H7 (cell line): ENCODE data around the gene ATP2A2. TPM values are rescaled to one million over a fixed set of nuclear protein-coding genes. Genes with fewer than 3 reads are reported as not detected.
"Not testable (repeated sequence)": the region's sequence is repeated elsewhere in the genome, so short reads cannot be mapped to it uniquely, and the experiment has no call there.

Experiments used
- DNase-seq: peaks from one replicate; pipeline ENCODE4 v3.0.0; 2012
- H3K27me3 ChIP-seq: 2 replicates; pipeline ENCODE4 v1.6.0; 2011; ENCODE audit warnings: mild to moderate bottlenecking, low read length; ENCODE audit not compliant: control insufficient read depth, insufficient read depth
- H3K36me3 ChIP-seq: replicated peaks from 2 replicates; pipeline ENCODE4 v1.5.1; 2011; ENCODE audit warnings: low read length; ENCODE audit not compliant: control insufficient read depth, insufficient read depth
- H3K4me3 ChIP-seq: 2 replicates; pipeline ENCODE4 v1.5.1; 2011; ENCODE audit warnings: low read depth, mild to moderate bottlenecking, control low read depth, low read length, moderate library complexity; ENCODE audit not compliant: insufficient read depth
- total RNA-seq: library from RNA; depleted of rRNA; stranded (reverse); fragments of >200 nt; shearing (Covaris generic); gene quantifications from 2 replicates; pipeline ENCODE4 v1.2.3, GENCODE V29; 2014; rRNA removed

Gene ATP2A2
- total RNA-seq, 1 experiment from 2014 or later = 98.7 TPM

- peak; percentile 41 for DNase-seq
- H3K36me3 ChIP-seq = peaks cover 32% of the 10 kb centered on the region
Observed at GRCh38 chr12:110372056-110372425, 91.0 kb downstream of the ATP2A2 start.

GRCh38 chr12:110373025-110373424, 92.0 kb downstream of the ATP2A2 start:
- H3K27me3 ChIP-seq = no peaks in the 10 kb centered on the region
- H3K4me3 ChIP-seq = no peak overlapping the region
- DNase-seq = no peak
- H3K36me3 ChIP-seq = peaks cover 39% of the 10 kb centered on the region

More at GRCh38 chr12:110372056-110372425, 91.0 kb downstream of the ATP2A2 start:
- Histone ChIP-seq H3K4me3 (no peak overlapping the region), H3K27me3 (no peaks in the 10 kb centered on the region)

- Histone ChIP-seq H3K27me3 (no peaks in the 10 kb centered on the region), H3K36me3 (peaks cover 41% of the 10 kb centered on the region), H3K4me3 (no peak overlapping the region)
- DNase-seq = no peak
Observed at GRCh38 chr12:110373425-110373824, 92.4 kb downstream of the ATP2A2 start.

GRCh38 chr12:110373962-110374611, 93.0 kb downstream of the ATP2A2 start:
- H3K4me3 ChIP-seq = no peak overlapping the region
- DNase-seq = no peak
- no peaks in the 10 kb centered on the region for H3K27me3 ChIP-seq
- peaks cover 43% of the 10 kb centered on the region for H3K36me3 ChIP-seq

GRCh38 chr12:110378131-110378790, 97.2 kb downstream of the ATP2A2 start:
- H3K4me3 ChIP-seq, DNase-seq, H3K27me3 ChIP-seq: not testable (repeated sequence)
- peaks cover 55% of the 10 kb centered on the region for H3K36me3 ChIP-seq

GRCh38 chr12:110379197-110379596, 98.2 kb downstream of the ATP2A2 start:
- DNase-seq = no peak
- Histone ChIP-seq H3K27me3 (no peaks in the 10 kb centered on the region), H3K4me3 (no peak overlapping the region), H3K36me3 (peaks cover 47% of the 10 kb centered on the region)

GRCh38 chr12:110379631-110380030, 98.6 kb downstream of the ATP2A2 start:
- no peak for DNase-seq
- Histone ChIP-seq H3K4me3 (no peak overlapping the region), H3K36me3 (peaks cover 43% of the 10 kb centered on the region), H3K27me3 (no peaks in the 10 kb centered on the region)

GRCh38 chr12:110382683-110383082, 101.6 kb downstream of the ATP2A2 start:
- no peak for DNase-seq
- H3K36me3 ChIP-seq = peaks cover 44% of the 10 kb centered on the region

More at GRCh38 chr12:110382683-110383082, 101.6 kb downstream of the ATP2A2 start:
- Histone ChIP-seq H3K4me3 (no peak overlapping the region), H3K27me3 (no peaks in the 10 kb centered on the region)

Other genes with a start within 250 kb of the ATP2A2 start
- gene C12orf76, start 232.7 kb upstream of the ATP2A2 start, total RNA-seq = 14.9 and 31.0 TPM in 2 replicates
- gene IFT81, start 156.9 kb upstream of the ATP2A2 start, total RNA-seq = 7.0 and 11.3 TPM in 2 replicates
- 77.3 and 90.4 TPM in 2 replicates for gene ANAPC7, start 122.5 kb downstream of the ATP2A2 start, total RNA-seq
- 237 and 256 TPM in 2 replicates for gene ARPC3, start 169.1 kb downstream of the ATP2A2 start, total RNA-seq
- 32.7 and 37.5 TPM in 2 replicates for gene GPN3, start 187.0 kb downstream of the ATP2A2 start, total RNA-seq
- 22.4 and 34.7 TPM in 2 replicates for gene FAM216A, start 187.6 kb downstream of the ATP2A2 start, total RNA-seq
- gene VPS29, start 220.9 kb downstream of the ATP2A2 start, total RNA-seq = 43.3 and 58.1 TPM in 2 replicates
- gene RAD9B, start 221.1 kb downstream of the ATP2A2 start, total RNA-seq = not detected in 2 replicates